ENCODE measurements around the gene RPL27. TPM values are rescaled to one million over a fixed set of nuclear protein-coding genes. Genes with fewer than 3 reads are reported as not detected.

Gene RPL27
- total and polyA plus RNA-seq, 2 of the 13 experiments (the other 11 are each of a cell fraction or from before 2014, with no cell fraction given) = 1,585 to 5,840 TPM

- TF ChIP-seq ZNF639 (CRISPR knock-in tag; conservative IDR thresholded peaks at IDR 0.05) = peak; percentile 62; the same call in 1 of the 2 replicates
- peak; percentile 39; the same call in 1 of the 2 replicates for TF ChIP-seq ZNF652 (CRISPR knock-in tag; IDR thresholded peaks at IDR 0.05; ENCODE audit: borderline replicate concordance, low read depth)
- TF ChIP-seq NCOA2 (CRISPR knock-in tag; IDR thresholded peaks at IDR 0.05) = peak; percentile 57
- no peak for TF ChIP-seq HNRNPH1 (optimal IDR thresholded peaks at IDR 0.05; ENCODE audit: low read depth, low read length)
- no peak for TF ChIP-seq ZNF235 (CRISPR knock-in tag; IDR thresholded peaks at IDR 0.05; ENCODE audit: borderline replicate concordance)
- peak; percentile 77; the same call in 1 of the 2 replicates for TF ChIP-seq STAT6 (CRISPR knock-in tag; IDR thresholded peaks at IDR 0.05; ENCODE audit: borderline replicate concordance)
- no peak for TF ChIP-seq NFE2L2 (IDR thresholded peaks at IDR 0.05; ENCODE audit: low read length)
- no peak for TF ChIP-seq ZFP1 (CRISPR knock-in tag; IDR thresholded peaks at IDR 0.05)
- 0 out of 2 replicates have a peak, but pooled peaks have one; percentile 26 for TF ChIP-seq WIZ (CRISPR knock-in tag; IDR thresholded peaks at IDR 0.05)
- TF ChIP-seq HOXD1 (CRISPR knock-in tag; IDR thresholded peaks at IDR 0.05) = 0 out of 2 replicates have a peak, but pooled peaks have one; percentile 46
- TF ChIP-seq FOXJ3 (CRISPR knock-in tag; IDR thresholded peaks at IDR 0.05; ENCODE audit: borderline replicate concordance) = peak; percentile 42; the same call in 1 of the 2 replicates
- TF ChIP-seq CSRNP2 (CRISPR knock-in tag; conservative IDR thresholded peaks at IDR 0.05; ENCODE audit: low read depth) = no peak
- peak; percentile 92; the same call in 1 of the 2 replicates for TF ChIP-seq ZBTB4 (CRISPR knock-in tag; IDR thresholded peaks at IDR 0.05; ENCODE audit: borderline replicate concordance)
- TF ChIP-seq PAXIP1 (CRISPR knock-in tag; conservative IDR thresholded peaks at IDR 0.05) = peak; percentile 46
- no peak for TF ChIP-seq NCOR1 (IDR thresholded peaks at IDR 0.05; ENCODE audit: borderline replicate concordance, low read length)
Measured at GRCh38 chr17:43024407-43025289, 26.4 kb downstream of the RPL27 start, which contains the start of gene RND2 (continued).

All from HepG2 (cell line).